SK-N-SH treated with all-trans-retinoic acid at 6 μM for 48 hours (cell line): ENCODE results near the gene MSANTD3.

Experiments used
- ATAC-seq: fragments of 200-7000 bp; cut with Tn5 transposase; 3 replicates; pipeline ENCODE4 v1.9.1; 2020; ENCODE audit warnings: mild to moderate bottlenecking, moderate library complexity
- ARNTL ChIP-seq: fragments of 450-650 bp; formaldehyde crosslinking; IDR thresholded peaks from 2 replicates; pipeline ENCODE4 v1.5.0; 2020; ENCODE audit warnings: low read depth, mild to moderate bottlenecking, moderate library complexity, borderline replicate concordance
- BACH2 ChIP-seq: fragments of 250-450 bp; sonication (Bioruptor Pico); IDR thresholded peaks from 2 replicates; pipeline ENCODE4 v1.9.0; 2021; ENCODE audit warnings: mild to moderate bottlenecking, borderline replicate concordance
- CREB5 ChIP-seq: fragments of 250-450 bp; sonication (Bioruptor Pico); IDR thresholded peaks from 2 replicates; pipeline ENCODE4 v1.5.1; 2020; ENCODE audit warnings: low read depth, mild to moderate bottlenecking, moderate library complexity
- CSDC2 ChIP-seq: fragments of 250-450 bp; sonication (Bioruptor Pico); IDR thresholded peaks from 2 replicates; pipeline ENCODE4 v1.5.0; 2020; ENCODE audit warnings: mild to moderate bottlenecking, moderate library complexity
- CSRNP3 ChIP-seq: fragments of 250-450 bp; sonication (Bioruptor Pico); IDR thresholded peaks from 2 replicates; pipeline ENCODE4 v1.5.1; 2021; ENCODE audit warnings: mild to moderate bottlenecking, moderate library complexity
- ESRRG ChIP-seq: fragments of 250-450 bp; sonication (Bioruptor Pico); IDR thresholded peaks from 2 replicates; pipeline ENCODE4 v1.6.1; 2021; ENCODE audit warnings: mild to moderate bottlenecking
- GLIS3 ChIP-seq: fragments of 250-450 bp; sonication (Bioruptor Pico); IDR thresholded peaks from 2 replicates; pipeline ENCODE4 v1.5.0; 2020; ENCODE audit warnings: mild to moderate bottlenecking, moderate library complexity
- ISL1 ChIP-seq: fragments of 250-450 bp; sonication (Bioruptor Pico); IDR thresholded peaks from 2 replicates; pipeline ENCODE4 v2.1.2; 2022; ENCODE audit warnings: mild to moderate bottlenecking, moderate library complexity
- OSR1 ChIP-seq: fragments of 250-450 bp; sonication (Bioruptor Pico); IDR thresholded peaks from 2 replicates; pipeline ENCODE4 v1.8.0; 2022; ENCODE audit warnings: moderate library complexity, mild to moderate bottlenecking, inconsistent platforms
- PATZ1 ChIP-seq: fragments of 250-450 bp; sonication (Bioruptor Pico); IDR thresholded peaks from 2 replicates; pipeline ENCODE4 v1.8.0; 2020; ENCODE audit warnings: mild to moderate bottlenecking, moderate library complexity, borderline replicate concordance
- POU6F1 ChIP-seq: fragments of 250-450 bp; sonication (Bioruptor Pico); IDR thresholded peaks from 2 replicates; pipeline ENCODE4 v1.8.0; 2021; ENCODE audit warnings: low read depth, mild to moderate bottlenecking, moderate library complexity, borderline replicate concordance
- PPARA ChIP-seq: fragments of 250-450 bp; sonication (Bioruptor Pico); IDR thresholded peaks from 2 replicates; pipeline ENCODE4 v1.5.0; 2020; ENCODE audit warnings: mild to moderate bottlenecking, borderline replicate concordance
- RARB ChIP-seq: fragments of 250-450 bp; sonication (Bioruptor Pico); IDR thresholded peaks from 2 replicates; pipeline ENCODE4 v1.8.0; 2021; ENCODE audit warnings: mild to moderate bottlenecking, moderate library complexity
- SNAI2 ChIP-seq: fragments of 250-450 bp; sonication (Bioruptor Pico); IDR thresholded peaks from 2 replicates; pipeline ENCODE4 v1.5.0; 2020; ENCODE audit warnings: mild to moderate bottlenecking, moderate library complexity
- TCF4 ChIP-seq: fragments of 250-450 bp; sonication (Bioruptor Pico); IDR thresholded peaks from 2 replicates; pipeline ENCODE4 v1.8.0; 2021; ENCODE audit warnings: mild to moderate bottlenecking, moderate library complexity, borderline replicate concordance
- TOX ChIP-seq: fragments of 250-450 bp; sonication (Bioruptor Pico); IDR thresholded peaks from 2 replicates; pipeline ENCODE4 v1.8.0; 2021; ENCODE audit warnings: mild to moderate bottlenecking, moderate library complexity, borderline replicate concordance
- TSHZ2 ChIP-seq: fragments of 250-450 bp; sonication (Bioruptor Pico); IDR thresholded peaks from 2 replicates; pipeline ENCODE4 v1.5.0; 2020; ENCODE audit warnings: mild to moderate bottlenecking, moderate library complexity
- ZC3H10 ChIP-seq: fragments of 250-450 bp; sonication (Bioruptor Pico); IDR thresholded peaks from 2 replicates; pipeline ENCODE4 v1.5.1; 2021; ENCODE audit warnings: mild to moderate bottlenecking, moderate library complexity
- ZFP3 ChIP-seq: fragments of 250-450 bp; sonication (Bioruptor Pico); IDR thresholded peaks from 2 replicates; pipeline ENCODE4 v1.5.0; 2020; ENCODE audit warnings: mild to moderate bottlenecking, moderate library complexity
- ZFP30 ChIP-seq: fragments of 450-650 bp; formaldehyde crosslinking; IDR thresholded peaks from 2 replicates; pipeline ENCODE4 v1.5.0; 2022; ENCODE audit warnings: mild to moderate bottlenecking, moderate library complexity
- ZNF565 ChIP-seq: fragments of 450-650 bp; formaldehyde crosslinking; conservative IDR thresholded peaks from 2 replicates; pipeline ENCODE4 v1.5.0; 2020; ENCODE audit warnings: low read depth, mild to moderate bottlenecking, moderate library complexity
- ZNF70 ChIP-seq: fragments of 450-650 bp; formaldehyde crosslinking; IDR thresholded peaks from 2 replicates; pipeline ENCODE4 v1.5.0; 2020; ENCODE audit warnings: mild to moderate bottlenecking, moderate library complexity
- ZNF8 ChIP-seq: fragments of 450-650 bp; formaldehyde crosslinking; IDR thresholded peaks from 2 replicates; pipeline ENCODE4 v1.5.0; 2020; ENCODE audit warnings: mild to moderate bottlenecking, moderate library complexity

The MSANTD3 gene

GRCh38 chr9:100459963-100460362 is 33.0 kb downstream of the MSANTD3 start:
- TF ChIP-seq GLIS3, result no peak
- TF ChIP-seq CSRNP3 (CRISPR knock-in tag), result no peak
- TF ChIP-seq PATZ1 (CRISPR knock-in tag), result no peak
- TF ChIP-seq POU6F1, result no peak
- TF ChIP-seq ZNF70 (CRISPR knock-in tag), result no peak
- TF ChIP-seq ZNF565 (CRISPR knock-in tag), result no peak
- TF ChIP-seq OSR1 (CRISPR knock-in tag), result no peak
- no peak for TF ChIP-seq CREB5 (CRISPR knock-in tag)
- no peak for TF ChIP-seq TSHZ2 (CRISPR knock-in tag)
- no peak for TF ChIP-seq ISL1
- TF ChIP-seq ZFP3 (CRISPR knock-in tag), result no peak
- TF ChIP-seq PPARA (CRISPR knock-in tag), result no peak
- TF ChIP-seq ZNF8 (CRISPR knock-in tag), result no peak
- TF ChIP-seq BACH2 (CRISPR knock-in tag), result no peak
- TF ChIP-seq ZC3H10 (CRISPR knock-in tag), result no peak
- TF ChIP-seq TOX (CRISPR knock-in tag), result no peak
- TF ChIP-seq SNAI2, result no peak
- TF ChIP-seq RARB (CRISPR knock-in tag), result no peak
- no peak for TF ChIP-seq ARNTL
- no peak for TF ChIP-seq ZFP30
- no peak for ATAC-seq

GRCh38 chr9:100465274-100465673 is 38.3 kb downstream of the MSANTD3 start:
- TF ChIP-seq PPARA (CRISPR knock-in tag) (no peak), TCF4 (no peak), CSDC2 (CRISPR knock-in tag) (no peak), BACH2 (CRISPR knock-in tag) (no peak), ESRRG (CRISPR knock-in tag) (no peak), ZNF565 (CRISPR knock-in tag) (no peak), ZNF70 (CRISPR knock-in tag) (no peak), ZFP3 (CRISPR knock-in tag) (no peak), RARB (CRISPR knock-in tag) (no peak), TOX (CRISPR knock-in tag) (no peak), SNAI2 (no peak), ZNF8 (CRISPR knock-in tag) (no peak), OSR1 (CRISPR knock-in tag) (no peak), ZFP30 (no peak), ZC3H10 (CRISPR knock-in tag) (no peak), GLIS3 (no peak), ISL1 (no peak), POU6F1 (no peak), CSRNP3 (CRISPR knock-in tag) (no peak)
- no peak for ATAC-seq
